Fibroblast of the aortic adventitia (primary cell): Measurements from ENCODE around the gene RPS18. TPM values are rescaled to one million over a fixed set of nuclear protein-coding genes. Genes with fewer than 3 reads are reported as not detected.

ENCODE experiments used
- DNase-seq: peaks from one replicate; pipeline ENCODE4 v3.0.0-alpha.2; 2010; ENCODE audit warnings: low read depth
- H3K4me3 ChIP-seq: 2 replicates; pipeline ENCODE4 v1.5.1; 2011; ENCODE audit warnings: low read depth, mild to moderate bottlenecking, control low read depth, low read length, moderate library complexity
- total RNA-seq: library from RNA; depleted of rRNA; stranded (reverse); fragments of >200 nt; gene quantifications from 2 replicates; pipeline ENCODE4 v1.2.3, GENCODE V29; 2012; ENCODE audit warnings: low replicate concordance
- TF ChIP-seq, protein P1 (sequence below): IDR thresholded peaks from 2 replicates; pipeline ENCODE4 v1.5.1; 2011; ENCODE audit warnings: mild to moderate bottlenecking, low read length, control low read depth, inconsistent platforms; ENCODE audit not compliant: insufficient read depth

Gene RPS18
- total RNA-seq, 1 donor = 4,237 TPM

DNA sequence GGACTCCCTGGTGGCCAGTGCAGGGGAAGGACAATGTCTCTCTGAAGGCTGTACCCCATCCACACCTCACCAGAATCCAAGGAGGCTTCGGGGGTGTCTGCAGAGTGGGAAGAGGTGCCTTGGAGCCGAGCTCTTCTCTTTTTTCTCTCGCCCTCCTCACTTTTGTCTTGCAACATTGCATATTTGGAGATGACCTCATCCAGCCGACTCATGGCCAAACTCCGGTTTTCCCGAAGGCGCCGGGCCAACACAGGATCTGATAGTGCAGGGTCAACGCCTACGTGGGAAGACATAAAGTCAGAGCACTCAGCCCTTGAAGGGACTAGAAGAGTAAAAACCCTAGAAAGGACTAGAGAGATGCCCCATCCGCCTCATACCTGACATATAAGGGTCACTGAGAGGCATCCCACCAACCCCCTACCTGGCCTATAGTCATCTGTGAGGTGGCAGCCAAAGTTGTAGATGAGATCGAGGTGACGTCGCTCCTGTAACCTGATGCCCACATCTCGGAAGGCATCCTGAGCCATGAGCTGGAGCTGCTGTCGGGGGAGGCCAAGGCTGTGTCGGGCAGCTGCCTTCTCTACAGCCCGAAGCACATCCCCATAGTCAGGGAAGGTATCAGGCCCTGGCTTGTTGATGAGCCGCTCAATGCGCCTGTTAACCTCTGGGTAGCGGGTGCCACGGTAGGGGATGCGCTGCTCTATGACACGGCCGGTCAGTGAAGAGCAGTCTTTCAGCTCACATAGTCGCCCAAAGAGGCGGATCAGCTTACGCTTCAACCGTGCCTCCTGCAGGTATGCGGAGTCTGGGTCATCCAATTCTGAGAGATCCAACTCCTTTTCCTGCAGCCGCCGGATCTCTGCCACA, 48.7 kb downstream of the RPS18 start:
- DNase-seq = peak; percentile 96
- H3K4me3 ChIP-seq = peak overlapping the region; percentile 84
- TF ChIP-seq, protein P1, sequence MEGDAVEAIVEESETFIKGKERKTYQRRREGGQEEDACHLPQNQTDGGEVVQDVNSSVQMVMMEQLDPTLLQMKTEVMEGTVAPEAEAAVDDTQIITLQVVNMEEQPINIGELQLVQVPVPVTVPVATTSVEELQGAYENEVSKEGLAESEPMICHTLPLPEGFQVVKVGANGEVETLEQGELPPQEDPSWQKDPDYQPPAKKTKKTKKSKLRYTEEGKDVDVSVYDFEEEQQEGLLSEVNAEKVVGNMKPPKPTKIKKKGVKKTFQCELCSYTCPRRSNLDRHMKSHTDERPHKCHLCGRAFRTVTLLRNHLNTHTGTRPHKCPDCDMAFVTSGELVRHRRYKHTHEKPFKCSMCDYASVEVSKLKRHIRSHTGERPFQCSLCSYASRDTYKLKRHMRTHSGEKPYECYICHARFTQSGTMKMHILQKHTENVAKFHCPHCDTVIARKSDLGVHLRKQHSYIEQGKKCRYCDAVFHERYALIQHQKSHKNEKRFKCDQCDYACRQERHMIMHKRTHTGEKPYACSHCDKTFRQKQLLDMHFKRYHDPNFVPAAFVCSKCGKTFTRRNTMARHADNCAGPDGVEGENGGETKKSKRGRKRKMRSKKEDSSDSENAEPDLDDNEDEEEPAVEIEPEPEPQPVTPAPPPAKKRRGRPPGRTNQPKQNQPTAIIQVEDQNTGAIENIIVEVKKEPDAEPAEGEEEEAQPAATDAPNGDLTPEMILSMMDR = no peak

- DNase-seq = no peak
- peak overlapping the region; percentile 84 for H3K4me3 ChIP-seq
Observed at GRCh38 chr6:33321227-33321626, 49.4 kb downstream of the RPS18 start.

GRCh38 chr6:33323623-33323948, 51.7 kb downstream of the RPS18 start:
- TF ChIP-seq, protein P1 = no peak
- H3K4me3 ChIP-seq = peak overlapping the region; percentile 84
- no peak for DNase-seq

More at GRCh38 chr6:33321227-33321626, 49.4 kb downstream of the RPS18 start:
- TF ChIP-seq, protein P1 = no peak

DNA sequence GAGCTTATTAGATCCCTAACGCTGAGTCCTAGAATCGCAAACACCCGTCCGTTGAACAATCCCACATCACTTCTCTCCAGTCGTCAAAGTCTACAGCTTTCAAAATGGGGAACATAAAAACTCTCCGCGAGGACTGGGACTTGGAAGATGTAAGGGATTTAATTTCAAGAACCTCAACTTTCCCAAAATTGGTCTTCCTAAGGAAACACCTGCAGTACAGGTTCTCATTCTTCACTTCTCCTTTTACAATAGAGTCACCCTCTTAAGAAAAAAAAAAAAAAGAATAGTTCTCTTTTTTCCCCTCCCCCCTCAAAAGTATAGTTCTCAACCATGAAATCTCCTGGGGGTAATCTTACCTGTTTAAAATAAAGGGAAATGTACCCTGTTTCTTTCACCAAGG, 52.2 kb downstream of the RPS18 start:
- peak overlapping the region; percentile 84 for H3K4me3 ChIP-seq
- TF ChIP-seq, protein P1 = no peak
- no peak for DNase-seq

Other genes starting within 250 kb of the RPS18 start
- 0.18 and 1.8 TPM in 2 replicates for gene HLA-DPA1, start 198.4 kb upstream of the RPS18 start, total RNA-seq
- 0.27 and 3.8 TPM in 2 replicates for gene HLA-DPB1, start 196.1 kb upstream of the RPS18 start, total RNA-seq
- gene COL11A2, start 79.6 kb upstream of the RPS18 start, total RNA-seq = 0.09 and 0.74 TPM in 2 replicates
- gene RXRB, start 71.4 kb upstream of the RPS18 start, total RNA-seq = 11.1 and 22.6 TPM in 2 replicates
- 71.3 and 121 TPM in 2 replicates for gene SLC39A7, start 71.2 kb upstream of the RPS18 start, total RNA-seq
- gene HSD17B8, start 67.4 kb upstream of the RPS18 start, total RNA-seq = 2.6 and 4.2 TPM in 2 replicates
- 28.9 and 46.9 TPM in 2 replicates for gene RING1, start 63.6 kb upstream of the RPS18 start, total RNA-seq
- gene VPS52, start 199 bp upstream of the RPS18 start, total RNA-seq = 21.6 and 40.5 TPM in 2 replicates
- 3.3 and 8.7 TPM in 2 replicates for gene B3GALT4, start 5.0 kb downstream of the RPS18 start, total RNA-seq
- 37.5 and 85.0 TPM in 2 replicates for gene WDR46, start 17.2 kb downstream of the RPS18 start, total RNA-seq
- 8.9 and 21.7 TPM in 2 replicates for gene PFDN6, start 17.5 kb downstream of the RPS18 start, total RNA-seq
- gene RGL2, start 26.9 kb downstream of the RPS18 start, total RNA-seq = 25.8 and 27.9 TPM in 2 replicates
- 50.2 and 86.2 TPM in 2 replicates for gene TAPBP, start 42.0 kb downstream of the RPS18 start, total RNA-seq
- 9.0 and 12.8 TPM in 2 replicates for gene ZBTB22, start 45.7 kb downstream of the RPS18 start, total RNA-seq
- gene DAXX, start 50.9 kb downstream of the RPS18 start, total RNA-seq = 42.2 and 149 TPM in 2 replicates
- gene KIFC1, start 119.7 kb downstream of the RPS18 start, total RNA-seq = 49.3 TPM in 1 of 2 replicates, not detected in the other
- 18.9 and 20.9 TPM in 2 replicates for gene PHF1, start 138.9 kb downstream of the RPS18 start, total RNA-seq
- gene CUTA, start 146.0 kb downstream of the RPS18 start, total RNA-seq = 106 and 522 TPM in 2 replicates
- gene SYNGAP1, start 148.0 kb downstream of the RPS18 start, total RNA-seq = 3.3 and 7.6 TPM in 2 replicates
- gene ZBTB9, start 182.5 kb downstream of the RPS18 start, total RNA-seq = 3.8 and 5.5 TPM in 2 replicates